ENCODE data around the gene WDR33.
"Not testable (repeated sequence)": the region's sequence is repeated elsewhere in the genome, so short reads cannot be mapped to it uniquely, and the experiment has no call there.

Gene WDR33

GRCh38 chr2:127769587-127769986 is 41.4 kb downstream of the WDR33 start:
- DNase-seq (ENCODE audit: low read depth in 3 of 3, low spot score in 1 of 3) = no peak

- no peak for DNase-seq (ENCODE audit: low read depth in 3 of 3, low spot score in 1 of 3)
Measured at GRCh38 chr2:127768775-127769479, 42.0 kb downstream of the WDR33 start.

GRCh38 chr2:127763776-127764175 is 47.2 kb downstream of the WDR33 start:
- no peak for DNase-seq (ENCODE audit: low read depth in 3 of 3, low spot score in 1 of 3)

- DNase-seq (ENCODE audit: low read depth in 3 of 3, low spot score in 1 of 3) = no peak
Measured at GRCh38 chr2:127762846-127763245, 48.1 kb downstream of the WDR33 start.

- no peak for DNase-seq (ENCODE audit: low read depth in 3 of 3, low spot score in 1 of 3)
Measured at GRCh38 chr2:127762441-127762840, 48.5 kb downstream of the WDR33 start.

- DNase-seq (ENCODE audit: low read depth in 3 of 3, low spot score in 1 of 3) = no peak
Measured at GRCh38 chr2:127759931-127760330, 51.0 kb downstream of the WDR33 start.

- no peak for DNase-seq (ENCODE audit: low read depth in 3 of 3, low spot score in 1 of 3)
Measured at GRCh38 chr2:127754186-127754585, 56.8 kb downstream of the WDR33 start.

- DNase-seq (ENCODE audit: low read depth in 3 of 3, low spot score in 1 of 3) = no peak
Measured at GRCh38 chr2:127753374-127753773, 57.6 kb downstream of the WDR33 start.

- DNase-seq (ENCODE audit: low read depth in 3 of 3, low spot score in 1 of 3) = not testable (repeated sequence)
Measured at GRCh38 chr2:127749537-127749936, 61.4 kb downstream of the WDR33 start.

GRCh38 chr2:127747621-127748020 is 63.4 kb downstream of the WDR33 start:
- DNase-seq (ENCODE audit: low read depth in 3 of 3, low spot score in 1 of 3) = no peak

- DNase-seq (ENCODE audit: low read depth in 3 of 3, low spot score in 1 of 3) = no peak
Measured at GRCh38 chr2:127743477-127744026, 67.4 kb downstream of the WDR33 start.

- no peak for DNase-seq (ENCODE audit: low read depth in 3 of 3, low spot score in 1 of 3)
Measured at GRCh38 chr2:127740665-127741288, 70.2 kb downstream of the WDR33 start.

GRCh38 chr2:127739800-127740199 is 71.2 kb downstream of the WDR33 start:
- no peak for DNase-seq (ENCODE audit: low read depth in 3 of 3, low spot score in 1 of 3)

GRCh38 chr2:127737892-127738291 is 73.1 kb downstream of the WDR33 start:
- DNase-seq (ENCODE audit: low read depth in 3 of 3, low spot score in 1 of 3) = no peak

- DNase-seq (ENCODE audit: low read depth in 3 of 3, low spot score in 1 of 3) = no peak
Measured at GRCh38 chr2:127735537-127736399, 75.2 kb downstream of the WDR33 start.

GRCh38 chr2:127735044-127735443 is 75.9 kb downstream of the WDR33 start:
- no peak for DNase-seq (ENCODE audit: low read depth in 3 of 3, low spot score in 1 of 3)

GRCh38 chr2:127733816-127734537 is 77.0 kb downstream of the WDR33 start:
- no peak for DNase-seq (ENCODE audit: low read depth in 3 of 3, low spot score in 1 of 3)

- DNase-seq (ENCODE audit: low read depth in 3 of 3, low spot score in 1 of 3) = no peak
Measured at GRCh38 chr2:127733113-127733815, 77.7 kb downstream of the WDR33 start.

GRCh38 chr2:127726158-127726880 is 84.7 kb downstream of the WDR33 start:
- DNase-seq (ENCODE audit: low read depth in 3 of 3, low spot score in 1 of 3) = no peak

GRCh38 chr2:127722807-127723206 is 88.2 kb downstream of the WDR33 start:
- DNase-seq (ENCODE audit: low read depth in 3 of 3, low spot score in 1 of 3) = no peak
